Activated CD4-positive, alpha-beta memory T cell treated with anti-CD3 and anti-CD28 coated beads, Interleukin-2, amount 10 ng/mL, durations not matched to agents 7 days and 5 days (primary cell): Measurements from ENCODE around the gene FNDC8. TPM values are rescaled to one million over a fixed set of nuclear protein-coding genes. Genes with fewer than 3 reads are reported as not detected.
"Not testable (repeated sequence)": the region's sequence is repeated elsewhere in the genome, so short reads cannot be mapped to it uniquely, and the experiment has no call there.

Source experiments
- CTCF ChIA-PET: fragments of 350-600 bp; sonication (Branson Sonifier 250); formaldehyde crosslinking; loops from one replicate; lab custom pipeline; 2021; ENCODE audit warnings: antibody characterized with exemption, inconsistent platforms; lab: Charles Lee
- POLR2A ChIA-PET: fragments of 350-600 bp; sonication (Branson Sonifier 250); formaldehyde crosslinking; loops from one replicate; lab custom pipeline; 2021; ENCODE audit warnings: antibody characterized with exemption; lab: Charles Lee
- DNase-seq: peaks from one replicate; pipeline ENCODE4 v3.0.0-alpha.2; 2020
- H3K27ac Mint-ChIP-seq: one replicate; pipeline ENCODE4 v1.8.0; 2021; ENCODE audit warnings: mild to moderate bottlenecking, mixed read lengths
- H3K27me3 Mint-ChIP-seq: one replicate; pipeline ENCODE4 v1.8.0; 2021; ENCODE audit warnings: mixed read lengths
- H3K36me3 Mint-ChIP-seq: one replicate; pipeline ENCODE4 v1.8.0; 2021; ENCODE audit warnings: low read depth, mixed read lengths
- H3K4me1 Mint-ChIP-seq: one replicate; pipeline ENCODE4 v1.8.0; 2021; ENCODE audit warnings: mixed read lengths
- H3K4me3 Mint-ChIP-seq: one replicate; pipeline ENCODE4 v1.8.0; 2021; ENCODE audit warnings: mild to moderate bottlenecking, mixed read lengths
- H3K9me3 Mint-ChIP-seq: one replicate; pipeline ENCODE4 v1.8.0; 2021; ENCODE audit warnings: mixed read lengths
- total RNA-seq, 2 experiments: library from RNA; stranded (reverse); gene quantifications; one replicate each; pipeline ENCODE4 v1.2.3, GENCODE V29; 2021

The FNDC8 gene
- total RNA-seq, 2 experiments from 2014 or later, result not detected

DNA sequence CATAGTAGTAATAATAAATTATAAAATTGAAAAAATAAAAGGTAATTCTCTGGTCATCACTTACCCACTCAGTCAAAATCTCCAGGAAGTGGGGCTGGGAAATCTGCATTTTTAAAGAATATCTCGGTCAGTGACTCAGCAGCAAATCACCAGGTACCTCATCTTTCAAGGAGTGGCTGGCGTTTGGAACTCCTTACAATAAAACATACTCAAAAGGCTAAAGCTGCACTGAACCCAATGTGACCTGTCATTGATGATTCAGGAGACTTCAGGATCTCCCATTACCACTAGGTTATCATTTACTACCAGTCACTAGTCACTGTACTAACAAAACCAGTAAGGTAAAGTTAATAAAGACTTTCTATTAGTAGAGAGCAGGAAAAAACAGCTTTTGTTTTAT lies 36.4 kb upstream of the FNDC8 start:
- ChIA-PET CTCF (interaction anchor here (1.1 to 3.1 kb wide), 3 partner anchors 10 to 103 kb away, joined by 3 to 12 read pairs (median 3); no protein-coding TSS in a partner anchor), POLR2A (interaction anchor here (0.7 to 10.7 kb wide), 8 partner anchors 11 to 158 kb away, joined by 3 to 164 read pairs (median 4); partner anchors contain the start of genes RFFL and SLFN5)
- H3K9me3 Mint-ChIP-seq, result no peaks in the 10 kb centered on the region
- peak overlapping the region; percentile 89 for H3K4me3 Mint-ChIP-seq
- peaks cover 82% of the 10 kb centered on the region for H3K4me1 Mint-ChIP-seq
- H3K27ac Mint-ChIP-seq, result peak overlapping the region; percentile 60
- H3K36me3 Mint-ChIP-seq, result peaks cover 9% of the 10 kb centered on the region
- H3K27me3 Mint-ChIP-seq, result no peaks in the 10 kb centered on the region
- no peak for DNase-seq

- Mint-ChIP-seq H3K4me3 (peak overlapping the region; percentile 89), H3K27me3 (no peaks in the 10 kb centered on the region)
These were observed 35.3 kb upstream of the FNDC8 start for GRCh38 chr17:35086164-35086563.

GRCh38 chr17:35086931-35087573 lies 34.4 kb upstream of the FNDC8 start:
- peak overlapping the region; percentile 89 for H3K4me3 Mint-ChIP-seq
- peak overlapping the region; percentile 88 for H3K27ac Mint-ChIP-seq
- no peaks in the 10 kb centered on the region for H3K27me3 Mint-ChIP-seq
- H3K4me1 Mint-ChIP-seq, result peaks cover 72% of the 10 kb centered on the region
- POLR2A ChIA-PET, result interaction anchor here (0.6 to 10.7 kb wide), 12 partner anchors 9 to 537 kb away, joined by 3 to 164 read pairs (median 10); partner anchors contain the start of genes CCT6B, RAD51D, RFFL and ZNF830
- H3K36me3 Mint-ChIP-seq, result peaks cover 6% of the 10 kb centered on the region
- H3K9me3 Mint-ChIP-seq, result no peaks in the 10 kb centered on the region
- CTCF ChIA-PET, result interaction anchor here (1.0 to 3.3 kb wide), 5 partner anchors 10 to 64 kb away, joined by 3 to 17 read pairs (median 12); partner anchors contain the start of gene RAD51D
- no peak for DNase-seq

More at GRCh38 chr17:35086164-35086563, 35.3 kb upstream of the FNDC8 start:
- H3K36me3 Mint-ChIP-seq, result peaks cover 6% of the 10 kb centered on the region
- DNase-seq, result no peak
- peaks cover 78% of the 10 kb centered on the region for H3K4me1 Mint-ChIP-seq
- H3K9me3 Mint-ChIP-seq, result no peaks in the 10 kb centered on the region
- POLR2A ChIA-PET, result interaction anchor here (1.0 to 10.7 kb wide), 8 partner anchors 12 to 125 kb away, joined by 3 to 164 read pairs (median 8); partner anchors contain the start of genes CCT6B, RFFL and ZNF830
- CTCF ChIA-PET, result interaction anchor here (0.6 to 3.3 kb wide), 5 partner anchors 12 to 63 kb away, joined by 3 to 17 read pairs (median 12); partner anchors contain the start of gene RAD51D
- H3K27ac Mint-ChIP-seq, result peak overlapping the region; percentile 88

GRCh38 chr17:35087731-35088355 lies 33.6 kb upstream of the FNDC8 start:
- POLR2A ChIA-PET, result interaction anchor here (0.6 to 10.7 kb wide), 15 partner anchors 10 to 536 kb away, joined by 3 to 164 read pairs (median 10); partner anchors contain the start of genes CCT6B, LIG3, RAD51D and RFFL

DNA sequence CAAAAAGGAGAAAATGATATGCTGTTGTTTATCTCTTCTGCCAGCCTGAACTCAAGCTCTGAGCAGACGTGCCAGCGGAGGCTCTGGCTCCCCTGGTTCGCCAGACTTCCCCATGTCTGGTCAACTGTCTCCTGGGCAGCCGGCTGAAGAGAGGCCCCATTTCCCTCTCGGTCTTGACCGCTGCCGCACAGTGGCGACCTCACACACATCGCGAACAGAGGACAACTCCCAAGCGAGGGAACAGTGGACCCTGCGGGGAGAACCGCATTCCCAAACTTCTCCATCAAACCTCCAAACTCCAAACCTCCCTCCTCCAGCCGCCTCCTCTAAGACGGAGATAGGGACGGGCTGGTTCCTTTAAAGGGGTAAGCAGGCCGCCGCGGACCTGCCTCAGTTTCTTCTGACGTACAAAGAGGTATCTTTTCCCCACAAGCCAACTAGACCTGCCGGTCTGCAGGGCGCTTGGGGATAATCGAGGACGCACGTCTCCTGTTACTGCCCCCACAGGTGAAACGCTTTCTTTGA lies 33.0 kb upstream of the FNDC8 start:
- Mint-ChIP-seq H3K27me3 (no peaks in the 10 kb centered on the region), H3K9me3 (no peaks in the 10 kb centered on the region), H3K4me1 (peaks cover 58% of the 10 kb centered on the region), H3K36me3 (peaks cover 9% of the 10 kb centered on the region), H3K27ac (peak overlapping the region; percentile 88), H3K4me3 (peak overlapping the region; percentile 89)
- POLR2A ChIA-PET, result interaction anchor here (1.0 to 10.7 kb wide), 13 partner anchors 10 to 127 kb away, joined by 4 to 164 read pairs (median 10); partner anchors contain the start of genes CCT6B, LIG3, RAD51D and RFFL
- DNase-seq, result no peak
- CTCF ChIA-PET, result interaction anchor here (0.8 to 3.3 kb wide), 5 partner anchors 20 to 66 kb away, joined by 3 to 17 read pairs (median 3); partner anchors contain the start of gene RAD51D

More at GRCh38 chr17:35087731-35088355, 33.6 kb upstream of the FNDC8 start:
- CTCF ChIA-PET, result interaction anchor here (0.8 to 3.3 kb wide), 7 partner anchors 11 to 65 kb away, joined by 3 to 17 read pairs (median 3); partner anchors contain the start of gene RAD51D
- Mint-ChIP-seq H3K4me1 (peaks cover 64% of the 10 kb centered on the region), H3K36me3 (peaks cover 6% of the 10 kb centered on the region), H3K27me3 (no peaks in the 10 kb centered on the region), H3K4me3 (peak overlapping the region; percentile 89), H3K9me3 (no peaks in the 10 kb centered on the region), H3K27ac (peak overlapping the region; percentile 88)
- DNase-seq, result peak; percentile 52

DNA sequence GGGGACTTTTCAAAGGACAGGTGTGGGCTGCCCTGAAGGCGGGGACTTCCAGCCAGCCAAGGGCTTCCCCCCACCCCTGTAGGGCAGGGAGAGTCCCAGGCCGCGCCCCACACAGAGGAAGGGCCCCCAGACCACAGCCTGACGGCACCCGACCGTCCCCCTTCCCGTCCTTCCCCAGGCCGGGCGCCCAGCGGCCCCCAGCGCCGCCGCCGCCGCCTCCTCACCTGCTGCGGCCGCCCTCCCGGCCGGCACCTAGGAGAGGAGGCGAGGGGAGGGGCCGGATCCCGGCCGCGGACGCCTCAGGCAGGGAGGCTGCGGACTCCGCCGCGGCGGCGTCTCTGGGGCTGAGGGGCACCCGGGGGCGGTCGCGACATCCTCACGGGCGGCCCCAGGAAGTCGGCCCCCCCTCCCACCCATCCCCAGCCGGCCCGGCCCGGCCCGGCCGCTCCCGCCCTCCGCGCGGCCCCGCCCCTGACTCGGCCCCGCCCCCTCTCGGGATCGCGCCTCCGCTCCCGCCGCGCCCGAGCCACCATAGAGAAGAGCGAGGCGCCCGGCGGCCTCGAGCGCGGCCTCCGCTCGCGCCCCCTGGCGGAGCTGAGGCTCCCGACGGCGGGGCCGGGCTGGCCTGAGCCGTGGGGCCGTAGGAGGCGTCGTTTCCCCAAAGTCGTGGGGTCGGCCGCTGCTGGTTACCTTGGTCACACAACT lies 32.4 kb upstream of the FNDC8 start:
- Mint-ChIP-seq H3K27me3 (no peaks in the 10 kb centered on the region), H3K36me3 (peaks cover 9% of the 10 kb centered on the region), H3K4me1 (peaks cover 54% of the 10 kb centered on the region), H3K27ac (peak overlapping the region; percentile 90), H3K9me3 (no peaks in the 10 kb centered on the region), H3K4me3 (peak overlapping the region; percentile 89)
- ChIA-PET POLR2A (interaction anchor here (0.6 to 10.7 kb wide), 34 partner anchors 9 to 449 kb away, joined by 3 to 164 read pairs (median 6); partner anchors contain the start of genes CCT6B, LIG3, RAD51D and RFFL), CTCF (interaction anchor here (0.6 to 3.3 kb wide), 29 partner anchors 9 to 838 kb away, joined by 3 to 41 read pairs (median 5); partner anchors contain the start of genes LIG3, RAD51D and RFFL)
- peak; percentile 93 for DNase-seq

DNA sequence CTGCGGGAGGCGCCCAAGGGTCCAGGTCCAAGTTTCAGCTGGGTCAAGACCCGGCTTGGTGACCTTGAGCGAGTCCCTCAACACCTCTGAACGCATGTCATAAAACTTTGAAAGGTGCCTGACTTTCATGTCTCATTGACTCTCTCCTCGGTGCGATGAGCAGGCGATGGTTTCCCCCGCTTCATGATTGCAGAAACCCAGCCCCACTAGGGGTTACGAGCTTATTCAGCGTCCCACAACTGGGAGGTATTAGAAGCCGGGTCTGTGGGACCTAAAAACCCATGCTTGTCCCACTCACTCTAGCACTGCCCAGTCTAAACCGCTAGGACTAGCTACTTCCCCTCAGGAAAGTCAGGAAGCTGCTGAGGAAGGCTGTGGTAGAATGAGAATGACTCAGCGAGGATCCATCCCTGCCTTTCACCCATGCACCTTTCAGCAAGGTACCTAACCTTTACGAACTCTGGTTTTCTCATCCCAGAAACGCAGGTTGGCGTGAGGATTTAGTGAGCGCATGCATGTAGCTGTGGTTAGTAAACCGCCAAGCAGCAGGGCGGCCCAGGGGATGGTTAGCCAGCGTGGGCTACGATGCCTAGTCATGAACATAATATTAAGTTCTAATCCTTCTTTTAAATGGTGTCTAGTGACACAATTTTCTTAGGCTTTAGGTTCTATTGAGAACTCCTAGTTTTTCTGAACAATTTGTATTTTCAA lies 31.7 kb upstream of the FNDC8 start:
- Mint-ChIP-seq H3K9me3 (no peaks in the 10 kb centered on the region), H3K4me1 (peaks cover 48% of the 10 kb centered on the region), H3K27ac (peak overlapping the region; percentile 90), H3K4me3 (peak overlapping the region; percentile 79), H3K27me3 (no peaks in the 10 kb centered on the region), H3K36me3 (peaks cover 9% of the 10 kb centered on the region)
- POLR2A ChIA-PET, result interaction anchor here (0.7 to 2.3 kb wide), 26 partner anchors 9 to 448 kb away, joined by 3 to 29 read pairs (median 4); partner anchors contain the start of genes CCT6B, LIG3, RAD51D and RFFL
- DNase-seq, result peak; percentile 51
- CTCF ChIA-PET, result interaction anchor here (0.6 to 3.2 kb wide), 32 partner anchors 9 to 837 kb away, joined by 3 to 41 read pairs (median 5); partner anchors contain the start of genes LIG3, RAD51D and RFFL

- H3K27me3 Mint-ChIP-seq, H3K36me3 Mint-ChIP-seq, DNase-seq, H3K9me3 Mint-ChIP-seq, H3K4me3 Mint-ChIP-seq, H3K27ac Mint-ChIP-seq: not testable (repeated sequence)
- POLR2A ChIA-PET, result interaction anchor here (1.2 to 2.3 kb wide), 4 partner anchors 27 to 110 kb away, joined by 4 to 29 read pairs (median 18); partner anchors contain the start of genes LIG3, RAD51D and RFFL
- peaks cover 42% of the 10 kb centered on the region for H3K4me1 Mint-ChIP-seq
- CTCF ChIA-PET, result interaction anchor here (1.2 to 3.2 kb wide), 10 partner anchors 8 to 656 kb away, joined by 3 to 41 read pairs (median 10); partner anchors contain the start of genes RAD51D and RFFL
These were observed 30.7 kb upstream of the FNDC8 start for GRCh38 chr17:35090707-35091106.

DNA sequence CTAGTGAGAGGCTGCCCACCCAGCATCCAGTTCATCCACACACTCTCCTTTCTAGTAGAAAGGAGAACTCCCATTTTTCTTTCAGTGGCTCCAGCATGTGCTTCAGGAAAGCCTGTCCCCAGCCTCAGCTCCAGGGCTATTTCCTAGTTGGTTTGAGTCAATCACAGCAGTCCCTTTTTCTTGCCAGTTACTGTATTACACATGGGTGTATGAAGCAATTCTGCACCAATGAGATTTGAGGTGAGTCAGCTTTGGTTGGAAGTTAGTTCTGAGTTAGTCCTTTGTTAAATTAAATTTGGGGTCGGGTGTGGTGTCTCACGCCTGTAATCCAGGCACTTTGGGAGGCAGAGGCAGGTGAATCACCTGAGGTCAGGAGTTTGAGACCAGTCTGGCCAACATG lies 26.5 kb upstream of the FNDC8 start:
- Mint-ChIP-seq H3K27ac (no peak overlapping the region), H3K27me3 (no peaks in the 10 kb centered on the region), H3K9me3 (no peaks in the 10 kb centered on the region), H3K4me1 (peaks cover 17% of the 10 kb centered on the region), H3K4me3 (no peak overlapping the region), H3K36me3 (peaks cover 13% of the 10 kb centered on the region)
- DNase-seq, result no peak
- CTCF ChIA-PET, result interaction anchor here (2.7 kb wide), 1 partner anchor 96 kb away, joined by 7 read pairs; no protein-coding TSS in a partner anchor
- POLR2A ChIA-PET, result interaction anchor here (0.6 to 0.9 kb wide), 2 partner anchors 20 to 96 kb away, joined by 3 read pairs; no protein-coding TSS in a partner anchor

DNA sequence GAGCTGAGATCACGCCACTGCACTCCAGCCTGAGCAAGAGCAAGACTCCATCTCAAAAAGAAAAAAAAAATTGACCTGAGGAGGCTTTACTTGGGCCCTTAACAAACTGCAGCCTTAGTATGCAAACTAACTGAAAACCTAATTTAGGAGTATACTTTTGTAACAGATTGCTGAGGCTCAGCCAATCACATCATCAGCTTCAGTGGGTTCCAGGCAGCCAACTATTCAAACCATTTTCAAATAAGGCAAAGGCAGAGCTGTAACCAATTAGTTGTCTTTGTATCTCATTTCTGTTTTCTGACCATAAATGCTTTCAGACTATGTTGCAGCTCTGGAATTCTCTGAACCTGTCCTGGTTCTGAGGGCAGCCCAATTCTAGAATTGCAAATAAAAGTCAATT lies 25.7 kb upstream of the FNDC8 start:
- ChIA-PET CTCF (interaction anchor here (0.9 to 2.7 kb wide), 3 partner anchors 23 to 97 kb away, joined by 4 to 7 read pairs (median 4); no protein-coding TSS in a partner anchor), POLR2A (interaction anchor here (1.4 to 2.6 kb wide), 2 partner anchors 96 to 115 kb away, joined by 5 to 6 read pairs; partner anchors contain the start of gene LIG3)
- peaks cover 10% of the 10 kb centered on the region for H3K4me1 Mint-ChIP-seq
- peaks cover 22% of the 10 kb centered on the region for H3K36me3 Mint-ChIP-seq
- H3K4me3 Mint-ChIP-seq, result no peak overlapping the region
- no peaks in the 10 kb centered on the region for H3K9me3 Mint-ChIP-seq
- no peak overlapping the region for H3K27ac Mint-ChIP-seq
- DNase-seq, result no peak
- H3K27me3 Mint-ChIP-seq, result no peaks in the 10 kb centered on the region
